ENCODE data around the gene NCKAP5L. TPM values are rescaled to one million over a fixed set of nuclear protein-coding genes. Genes with fewer than 3 reads are reported as not detected.

The NCKAP5L gene
- total and polyA plus RNA-seq, 2 of the 8 experiments (the other 6 are each of a cell fraction or from before 2014, with no cell fraction given) = 9.4 to 27.9 TPM

DNA sequence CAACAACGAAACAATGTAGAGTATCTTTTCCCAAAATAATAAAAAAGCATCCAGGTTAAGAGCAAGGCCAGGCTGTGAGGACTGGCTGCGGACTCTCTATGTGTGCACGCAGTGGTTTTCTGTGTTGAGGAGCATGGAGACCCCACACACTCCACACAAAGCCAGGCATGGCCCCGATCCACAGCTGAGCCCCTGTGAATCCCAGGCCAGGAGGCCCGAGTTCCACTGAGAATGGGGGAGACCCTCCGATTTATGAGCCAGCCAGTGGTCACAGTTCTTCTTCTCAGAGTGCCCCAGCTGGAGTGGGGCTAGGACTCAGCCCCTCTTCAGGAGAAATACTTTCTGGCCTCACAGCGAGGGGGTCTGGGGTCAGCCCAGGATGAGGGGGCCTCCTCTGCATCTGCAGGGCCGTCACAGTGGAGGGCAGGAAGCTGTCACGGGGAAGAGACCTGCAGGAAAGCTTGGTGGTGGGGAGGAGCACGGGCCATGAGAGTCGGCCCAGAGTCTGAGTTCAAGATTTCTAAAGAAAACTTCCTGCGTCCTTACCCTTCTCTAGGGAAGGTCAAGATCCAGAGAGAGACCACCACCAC lies 20.1 kb downstream of the NCKAP5L start:
- H4K91ac ChIP-seq (replicated peaks; ENCODE audit: insufficient read length, low read length) = no peak overlapping the region
- ChIA-PET POLR2A (ENCODE audit: partially characterized antibody) (interaction anchor here (0.8 to 4.7 kb wide), 7 partner anchors 12 to 59 kb away, joined by 3 to 59 read pairs (median 4); partner anchors contain the start of gene NCKAP5L), CTCF (ENCODE audit: partially characterized antibody) (interaction anchor here (0.6 to 6.4 kb wide), 11 partner anchors 10 to 85 kb away, joined by 3 to 44 read pairs (median 5); no protein-coding TSS in a partner anchor)
- peaks cover 16 to 35% (median 22%) of the 10 kb centered on the region in 4 experiments for H3K4me1 ChIP-seq (replicated peaks in 1 of 4; ENCODE audit: control insufficient read depth in 3 of 4, insufficient read depth in 4 of 4, low read length in 3 of 4)
- no peak overlapping the region for H3K27ac ChIP-seq (ENCODE audit: low read depth, low read length)
- H2BK5ac ChIP-seq (ENCODE audit: low read depth, low read length) = peak overlapping the region; percentile 86
- peak overlapping the region; percentile 60; the same call in 1 of the 2 replicates for H3K18ac ChIP-seq (ENCODE audit: extremely low read depth, low read length)
- no peak overlapping the region for H2BK120ac ChIP-seq (replicated peaks; ENCODE audit: low read depth, low read length)
- no peaks in the 10 kb centered on the region for H3K9me3 ChIP-seq (ENCODE audit: insufficient read depth in 2 of 2, low read depth in 1 of 2, low read length in 1 of 2)
- no peak overlapping the region for H3K14ac ChIP-seq (ENCODE audit: insufficient read length)
- H2BK15ac ChIP-seq (ENCODE audit: low read length) = no peak overlapping the region
- no peak overlapping the region for H2BK12ac ChIP-seq (ENCODE audit: low read depth, low read length)
- no peak overlapping the region for H4K5ac ChIP-seq (ENCODE audit: insufficient read length, low read depth, low read length)
- H3K36me3 ChIP-seq (ENCODE audit: control insufficient read depth in 2 of 4, insufficient read depth in 4 of 4, low read length in 3 of 4) = peaks cover 0 to 18% (median 1%) of the 10 kb centered on the region in 4 experiments; a peak in 4 of 8 replicates
- H3K9ac ChIP-seq (replicated peaks in 1 of 4; ENCODE audit: extremely low read depth in 1 of 4, low read depth in 3 of 4, low read length in 3 of 4) = 0 out of 7 replicates have a peak overlapping the region, but pooled peaks of 2 of the 4 experiments have one; percentile 5 to 8
- no peak overlapping the region for H2AFZ ChIP-seq (ENCODE audit: low read length)
- no peak overlapping the region for H3K4ac ChIP-seq (replicated peaks; ENCODE audit: insufficient read length, low read depth, low read length)
- DNase-seq (ENCODE audit: low read depth in 1 of 2, low spot score in 2 of 2) (no peak), FAIRE-seq (no peak)
- 0 out of 2 replicates have a peak overlapping the region, but pooled peaks have one; percentile 61 for H2BK20ac ChIP-seq (ENCODE audit: low read length)
- peak overlapping the region; percentile 49; the same call in 1 of the 2 replicates for H2AK5ac ChIP-seq (ENCODE audit: low read depth, low read length)
- H4K20me1 ChIP-seq (replicated peaks in 1 of 2; ENCODE audit: control insufficient read depth in 1 of 2, insufficient read depth in 2 of 2, low read length in 2 of 2) = peaks cover 2 to 8% of the 10 kb centered on the region in 2 experiments
- H3K4me3 ChIP-seq (ENCODE audit: extremely low read depth in 1 of 4, insufficient read depth in 2 of 4, low read depth in 3 of 4, low read length in 4 of 4) = no peak overlapping the region
- H3K56ac ChIP-seq (replicated peaks; ENCODE audit: insufficient read length, low read depth, low read length) = no peak overlapping the region
- H3K4me2 ChIP-seq (ENCODE audit: insufficient read depth in 1 of 2, low read depth in 2 of 2, low read length in 2 of 2) = no peak overlapping the region; a peak in 1 of 4 replicates
- 92% methylated on average over 12 of the region's 12 CpGs; no CpG with 5 or more reads in 1 of the 2 experiments for WGBS, 2 experiments (ENCODE audit: extremely low coverage in 1 of 2, insufficient coverage in 1 of 2, insufficient read length in 1 of 2, insufficient replicate concordance in 2 of 2, low coverage in 1 of 2, low lambda C conversion rate in 2 of 2, missing lambda C conversion rate in 1 of 2)
- H4K8ac ChIP-seq (ENCODE audit: extremely low read depth, insufficient read depth, low read length) = peak overlapping the region; percentile 35; the same call in 1 of the 2 replicates
- H3K23ac ChIP-seq (ENCODE audit: insufficient read length) = no peak overlapping the region
- H3K79me2 ChIP-seq (ENCODE audit: control insufficient read depth in 1 of 2, insufficient read depth in 2 of 2, low read length in 2 of 2) = peaks cover 0 to 15% of the 10 kb centered on the region in 2 experiments; a peak in 1 of 4 replicates
- no peaks in the 10 kb centered on the region; the same call in 1 of the 2 replicates for H3K23me2 ChIP-seq (ENCODE audit: low read depth, low read length)
- H3K27me3 ChIP-seq (replicated peaks in 1 of 4; ENCODE audit: control insufficient read depth in 3 of 4, extremely low read depth in 1 of 4, insufficient read depth in 3 of 4, low read length in 3 of 4) = no peaks in the 10 kb centered on the region
- H3K79me1 ChIP-seq (ENCODE audit: low read depth, low read length) = peaks cover 7% of the 10 kb centered on the region; the same call in 1 of the 2 replicates
- TF ChIP-seq GTF2F1 (IDR thresholded peaks at IDR 0.05; ENCODE audit: borderline replicate concordance, low read depth, low read length) (no peak), SIX5 (IDR thresholded peaks at IDR 0.05; ENCODE audit: low read depth, low read length) (no peak), EP300 (IDR thresholded peaks at IDR 0.05; ENCODE audit: borderline replicate concordance in 1 of 2, low read depth in 2 of 2, low read length in 2 of 2) (no peak), BRCA1 (IDR thresholded peaks at IDR 0.05; ENCODE audit: low read depth, low read length) (no peak), NANOG (IDR thresholded peaks at IDR 0.05; ENCODE audit: insufficient read depth, low read depth, low read length, poor library complexity, severe bottlenecking) (no peak), KDM4A (IDR thresholded peaks at IDR 0.05; ENCODE audit: low read depth, low read length, severe bottlenecking) (no peak), ASH2L (IDR thresholded peaks at IDR 0.05; ENCODE audit: low read length) (no peak), POU5F1 (IDR thresholded peaks at IDR 0.05; ENCODE audit: low read depth, low read length) (no peak), CEBPB (IDR thresholded peaks at IDR 0.05; ENCODE audit: low read depth, low read length) (no peak), ZNF274 (IDR thresholded peaks at IDR 0.05; ENCODE audit: borderline replicate concordance, extremely low read depth, low read length) (no peak), YY1 (IDR thresholded peaks at IDR 0.05; ENCODE audit: low read depth, low read length) (no peak), RAD21 (IDR thresholded peaks at IDR 0.05 in 1 of 2, conservative IDR thresholded peaks at IDR 0.05 in 1 of 2; ENCODE audit: low read depth in 2 of 2, low read length in 2 of 2) (no peak)

All from H1 (cell line).